Stomach (tissue), 9 donors: Measurements from ENCODE around the gene ZNF136. TPM values are rescaled to one million over a fixed set of nuclear protein-coding genes. Genes with fewer than 3 reads are reported as not detected.

Experiments used
- DNase-seq, 2 donors: peaks; one replicate each; pipeline versions ENCODE4 v3.0.0 to v3.0.0-alpha.2; 2013 to 2019
- H3K27ac ChIP-seq, 5 donors: fragments of 200-600 bp in 4 of 5; sonication (generic) in 4 of 5; one replicate each; pipeline ENCODE4 v1.5.1; 2013 to 2019; ENCODE audit warnings: mild to moderate bottlenecking in 1 of 5, moderate library complexity in 1 of 5
- H3K27me3 ChIP-seq, 3 donors: fragments of 200-600 bp; sonication (generic); one replicate each; pipeline ENCODE4 v1.5.1; 2017 to 2019; ENCODE audit warnings: mixed run types in 1 of 3
- H3K36me3 ChIP-seq, 4 donors: fragments of 200-600 bp; sonication (generic); 1 replicate in 3 of 4; 2 replicates in 1 of 4; pipeline ENCODE4 v1.5.1; 2016 to 2019
- H3K4me1 ChIP-seq, 4 donors: fragments of 200-600 bp; sonication (generic); one replicate each; pipeline ENCODE4 v1.5.1; 2016 to 2019
- H3K4me3 ChIP-seq, 4 donors: fragments of 200-600 bp; sonication (generic) in 3 of 4; one replicate each; pipeline ENCODE4 v1.5.1; 2016 to 2019; ENCODE audit warnings: mild to moderate bottlenecking in 1 of 4
- H3K9me3 ChIP-seq, 4 donors: fragments of 200-600 bp; sonication (generic); one replicate each; pipeline ENCODE4 v1.5.1; 2016 to 2019
- EP300 ChIP-seq: sonication (generic); formaldehyde crosslinking; IDR thresholded peaks from one replicate; pipeline ENCODE4 v1.6.1; 2017; ENCODE audit warnings: antibody characterized with exemption
- POLR2A ChIP-seq, 4 donors: fragments of 450-650 bp; IDR thresholded peaks; one replicate each; pipeline ENCODE4 v1.6.1; 2016; ENCODE audit warnings: antibody characterized with exemption in 4 of 4, control low read depth in 2 of 4, mild to moderate bottlenecking in 1 of 4, moderate library complexity in 1 of 4
- POLR2AphosphoS5 ChIP-seq, 3 donors: sonication (generic); formaldehyde crosslinking; IDR thresholded peaks; one replicate each; pipeline ENCODE4 v1.6.1; 2016; ENCODE audit warnings: antibody characterized with exemption in 3 of 3
- WGBS, 5 donors: extraction: QIAGEN DNeasy Blood & Tissue Kit in 3 of 5; methylation state at CpG; one replicate each; pipeline versions ENCODE4 v1.1.5 to v1.1.7; 2013 to 2018; 5-methylcytosine and 5-hydroxymethylcytosine counted together
- intact Hi-C: fragments of 100-400 bp; cut with DNase I; formaldehyde crosslinking; loops from one replicate; pipeline ENCODE4 v1.15.1; 2023; ENCODE audit warnings: low total_unique reads
- polyA plus RNA-seq, 3 donors: library from polyadenylated mRNA; stranded (reverse); fragments of 200-250 nt; gene quantifications; one replicate each; pipeline ENCODE4 v1.2.3, GENCODE V29; 2013
- total RNA-seq, 5 donors: library from RNA; depleted of rRNA; stranded (reverse); fragments of >200 nt; gene quantifications; one replicate each; pipeline versions ENCODE4 v1.1.0 to v1.2.3, GENCODE V29; 2014 to 2016
- TF ChIP-seq, protein P1 (sequence below), 7 experiments: fragments of 450-650 bp in 4 of 7; fragments of 200-600 bp in 3 of 7; sonication (generic) in 3 of 7; IDR thresholded peaks; one replicate each; pipeline ENCODE4 v1.5.1; 2016 to 2019; ENCODE audit warnings: antibody characterized with exemption in 7 of 7, control low read depth in 2 of 7, mild to moderate bottlenecking in 1 of 7
- donor health status: healthy with polysubstance abuse.
- donor health status: Bipolar disorder and iron deficiency.
- donor health status: healthy.

The ZNF136 gene
- total and polyA plus RNA-seq, 8 donors = 0.58 to 25.1 (median 3.5) TPM

DNA sequence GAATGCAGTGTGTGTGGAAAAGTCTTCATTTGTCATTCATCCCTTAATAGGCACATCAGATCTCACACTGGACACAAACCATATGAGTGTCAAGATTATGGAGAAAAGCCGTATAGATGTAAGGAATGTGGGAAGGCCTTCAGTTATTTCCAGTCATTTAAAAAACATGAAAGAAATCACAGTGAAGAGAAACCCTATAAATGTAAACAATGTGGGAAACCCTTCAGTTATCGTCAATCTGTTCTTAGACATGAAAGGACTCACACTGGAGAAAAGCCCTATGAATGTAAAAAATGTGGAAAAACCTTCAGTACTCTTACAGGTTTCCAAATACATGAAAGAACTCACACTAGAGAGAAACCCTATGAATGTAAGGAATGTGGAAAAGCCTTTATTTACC is 45.3 kb downstream of the ZNF136 start:
- H3K36me3 ChIP-seq = peaks cover 0 to 17% (median 14%) of the 10 kb centered on the region in 4 donors
- no peak overlapping the region for H3K27ac ChIP-seq
- peaks cover 18 to 88% (median 52%) of the 10 kb centered on the region in 4 donors for H3K9me3 ChIP-seq
- intact Hi-C loops = no loop called here
- no peak for DNase-seq
- no peak overlapping the region for H3K4me3 ChIP-seq
- TF ChIP-seq POLR2A (IDR thresholded peaks at IDR 0.05) = no peak
- TF ChIP-seq EP300 = no peak
- no peak for TF ChIP-seq POLR2AphosphoS5 (IDR thresholded peaks at IDR 0.05)
- TF ChIP-seq, protein P1, sequence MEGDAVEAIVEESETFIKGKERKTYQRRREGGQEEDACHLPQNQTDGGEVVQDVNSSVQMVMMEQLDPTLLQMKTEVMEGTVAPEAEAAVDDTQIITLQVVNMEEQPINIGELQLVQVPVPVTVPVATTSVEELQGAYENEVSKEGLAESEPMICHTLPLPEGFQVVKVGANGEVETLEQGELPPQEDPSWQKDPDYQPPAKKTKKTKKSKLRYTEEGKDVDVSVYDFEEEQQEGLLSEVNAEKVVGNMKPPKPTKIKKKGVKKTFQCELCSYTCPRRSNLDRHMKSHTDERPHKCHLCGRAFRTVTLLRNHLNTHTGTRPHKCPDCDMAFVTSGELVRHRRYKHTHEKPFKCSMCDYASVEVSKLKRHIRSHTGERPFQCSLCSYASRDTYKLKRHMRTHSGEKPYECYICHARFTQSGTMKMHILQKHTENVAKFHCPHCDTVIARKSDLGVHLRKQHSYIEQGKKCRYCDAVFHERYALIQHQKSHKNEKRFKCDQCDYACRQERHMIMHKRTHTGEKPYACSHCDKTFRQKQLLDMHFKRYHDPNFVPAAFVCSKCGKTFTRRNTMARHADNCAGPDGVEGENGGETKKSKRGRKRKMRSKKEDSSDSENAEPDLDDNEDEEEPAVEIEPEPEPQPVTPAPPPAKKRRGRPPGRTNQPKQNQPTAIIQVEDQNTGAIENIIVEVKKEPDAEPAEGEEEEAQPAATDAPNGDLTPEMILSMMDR (IDR thresholded peaks at IDR 0.05) = no peak
- H3K27me3 ChIP-seq = no peaks in the 10 kb centered on the region
- 91 to 96% (median 95%) methylated on average over 2 of the region's 2 CpGs for WGBS, 5 donors
- no peaks in the 10 kb centered on the region for H3K4me1 ChIP-seq

DNA sequence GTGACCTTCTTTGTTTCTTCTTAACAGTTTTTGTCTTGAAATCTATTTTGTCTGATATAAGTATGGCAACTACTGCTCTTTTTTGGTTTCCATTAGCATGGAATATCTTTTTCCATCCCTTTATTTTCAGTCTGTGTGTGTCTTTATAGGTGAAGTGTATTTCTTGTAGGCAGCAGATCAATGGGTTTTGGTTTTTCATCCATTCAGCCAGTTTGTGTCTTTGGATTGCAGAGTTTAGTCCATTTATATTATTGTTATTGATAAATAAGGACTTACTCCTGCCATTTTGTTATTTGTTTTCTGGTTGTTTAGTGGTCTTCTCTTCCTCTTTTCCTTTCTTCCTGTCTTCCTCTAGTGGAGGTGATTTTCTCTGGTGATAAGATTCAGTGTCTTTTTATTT is 54.4 kb downstream of the ZNF136 start:
- intact Hi-C loops = no loop called here
- Histone ChIP-seq H3K36me3 (peaks cover 0 to 5% (median 1%) of the 10 kb centered on the region in 4 donors), H3K4me1 (no peaks in the 10 kb centered on the region), H3K27me3 (no peaks in the 10 kb centered on the region), H3K9me3 (peaks cover 6 to 83% (median 57%) of the 10 kb centered on the region in 4 donors), H3K27ac (no peak overlapping the region), H3K4me3 (no peak overlapping the region)
- TF ChIP-seq POLR2AphosphoS5 (IDR thresholded peaks at IDR 0.05) = no peak
- no peak for DNase-seq

DNA sequence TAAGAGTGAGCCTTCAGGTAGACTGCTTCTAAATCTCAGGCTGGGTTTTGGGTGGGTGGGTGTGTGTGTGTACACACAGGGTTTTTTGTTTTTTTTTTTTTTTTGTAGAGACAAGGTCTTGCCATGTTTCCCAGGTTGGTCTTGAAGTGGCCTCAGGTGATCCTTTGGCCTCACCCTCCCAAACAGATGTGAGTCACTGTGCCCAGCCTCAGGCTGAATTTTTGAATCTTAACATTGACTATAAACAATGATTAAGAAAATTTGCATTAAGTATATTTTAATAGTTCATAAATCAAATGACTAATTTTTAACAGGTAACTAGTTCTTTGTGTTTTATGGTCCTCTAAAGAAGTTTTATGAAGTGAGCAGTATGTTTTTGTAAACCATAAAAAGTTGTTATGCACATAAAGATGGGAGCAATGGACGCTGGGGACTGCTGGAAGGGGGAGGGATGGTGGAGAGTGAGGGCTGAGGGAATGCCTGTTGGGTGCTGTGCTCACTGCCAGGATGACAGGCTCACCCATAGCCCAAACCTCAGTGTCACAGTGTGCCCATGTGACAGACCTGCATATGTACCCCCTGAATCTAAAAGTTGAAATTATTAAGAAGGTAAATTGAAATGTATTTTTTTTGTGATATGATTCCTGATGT is 60.2 kb downstream of the ZNF136 start:
- intact Hi-C loops = no loop called here
- H3K27me3 ChIP-seq = no peaks in the 10 kb centered on the region
- no peak overlapping the region for H3K27ac ChIP-seq
- H3K4me1 ChIP-seq = no peaks in the 10 kb centered on the region
- peaks cover 0 to 29% (median 14%) of the 10 kb centered on the region in 4 donors for H3K9me3 ChIP-seq
- DNase-seq = no peak
- peaks cover 4 to 40% (median 12%) of the 10 kb centered on the region in 4 donors for H3K36me3 ChIP-seq
- H3K4me3 ChIP-seq = no peak overlapping the region
- 81 to 94% (median 92%) methylated on average over 1 of the region's 1 CpG for WGBS, 5 donors
- no peak for TF ChIP-seq POLR2A (IDR thresholded peaks at IDR 0.05)
- TF ChIP-seq, protein P1 (IDR thresholded peaks at IDR 0.05) = no peak
- TF ChIP-seq POLR2AphosphoS5 (IDR thresholded peaks at IDR 0.05) = no peak

DNA sequence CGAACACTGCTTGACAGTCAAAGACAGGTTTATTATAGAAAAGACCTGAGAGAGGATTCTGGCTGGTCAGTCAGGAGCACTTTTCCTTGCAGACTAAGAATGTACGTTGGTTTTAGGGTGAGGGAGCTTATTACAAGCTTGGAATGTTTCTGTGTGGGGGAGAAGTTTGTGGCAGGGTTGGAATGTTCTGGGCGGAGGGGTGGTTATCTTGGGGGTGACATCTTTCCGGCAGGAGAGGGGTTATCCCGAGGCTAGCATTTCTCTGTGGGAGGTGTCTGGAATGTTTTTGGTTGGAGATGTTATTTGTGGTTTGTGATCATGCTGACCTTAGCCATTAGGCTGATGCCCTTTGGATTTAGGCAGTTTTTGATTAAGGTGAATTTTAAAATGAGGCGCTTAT is 61.8 kb downstream of the ZNF136 start:
- intact Hi-C loops = no loop called here
- no peaks in the 10 kb centered on the region for H3K27me3 ChIP-seq
- H3K36me3 ChIP-seq = peaks cover 4 to 44% (median 13%) of the 10 kb centered on the region in 4 donors
- no peaks in the 10 kb centered on the region for H3K4me1 ChIP-seq
- WGBS, 5 donors = 90 to 97% (median 95%) methylated on average over 6 of the region's 6 CpGs
- no peak overlapping the region for H3K4me3 ChIP-seq
- H3K27ac ChIP-seq = no peak overlapping the region
- DNase-seq = no peak
- TF ChIP-seq, protein P1 (IDR thresholded peaks at IDR 0.05) = no peak
- TF ChIP-seq POLR2A (IDR thresholded peaks at IDR 0.05) = no peak
- H3K9me3 ChIP-seq = peaks cover 0 to 17% (median 6%) of the 10 kb centered on the region in 4 donors

DNA sequence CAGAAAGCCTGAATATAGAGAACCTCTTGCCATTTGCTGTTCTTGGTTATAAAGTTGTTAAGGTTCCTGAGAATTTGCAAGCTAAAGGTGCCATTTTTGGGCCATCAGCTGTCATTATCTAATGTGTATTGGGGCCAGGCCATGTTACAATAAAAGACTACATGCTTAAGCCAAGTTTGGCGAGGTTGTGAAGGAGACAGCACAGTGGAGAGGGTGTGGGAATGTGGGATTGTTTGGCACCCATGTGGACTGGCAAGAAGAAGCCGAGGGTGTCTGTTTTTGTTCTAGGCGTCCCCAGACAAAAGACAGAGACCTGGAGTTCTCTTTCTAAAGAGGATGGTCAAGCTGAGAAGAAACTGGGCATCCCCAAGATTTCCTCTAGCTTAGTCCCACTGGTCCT is 67.1 kb downstream of the ZNF136 start:
- H3K4me3 ChIP-seq = no peak overlapping the region
- H3K27me3 ChIP-seq = no peaks in the 10 kb centered on the region
- H3K36me3 ChIP-seq = peaks cover 0 to 58% (median 28%) of the 10 kb centered on the region in 4 donors
- no peaks in the 10 kb centered on the region for H3K4me1 ChIP-seq
- 93 to 98% (median 93%) methylated on average over 3 of the region's 3 CpGs for WGBS, 5 donors
- TF ChIP-seq EP300 = no peak
- no peak for TF ChIP-seq POLR2A (IDR thresholded peaks at IDR 0.05)
- TF ChIP-seq, protein P1 (IDR thresholded peaks at IDR 0.05) = no peak
- no peak for TF ChIP-seq POLR2AphosphoS5 (IDR thresholded peaks at IDR 0.05)
- H3K27ac ChIP-seq = no peak overlapping the region
- peaks cover 0 to 39% (median 15%) of the 10 kb centered on the region in 4 donors for H3K9me3 ChIP-seq
- intact Hi-C loops = no loop called here
- no peak for DNase-seq
